H4 (cell line): Measurements from ENCODE around the gene PAIP2. TPM values are rescaled to one million over a fixed set of nuclear protein-coding genes. Genes with fewer than 3 reads are reported as not detected.
"Not testable (repeated sequence)": the region's sequence is repeated elsewhere in the genome, so short reads cannot be mapped to it uniquely, and the experiment has no call there.

ENCODE experiments used
- DNase-seq: peaks from one replicate; pipeline ENCODE4 v3.0.0-alpha.2; 2015; ENCODE audit warnings: low spot score
- total RNA-seq: library from RNA; depleted of rRNA; stranded (reverse); fragments of >200 nt; shearing (Covaris generic); gene quantifications from 2 replicates; pipeline ENCODE4 v1.2.3, GENCODE V29; 2014

Gene PAIP2
- total RNA-seq, 1 experiment from 2014 or later, result 71.8 TPM

DNA sequence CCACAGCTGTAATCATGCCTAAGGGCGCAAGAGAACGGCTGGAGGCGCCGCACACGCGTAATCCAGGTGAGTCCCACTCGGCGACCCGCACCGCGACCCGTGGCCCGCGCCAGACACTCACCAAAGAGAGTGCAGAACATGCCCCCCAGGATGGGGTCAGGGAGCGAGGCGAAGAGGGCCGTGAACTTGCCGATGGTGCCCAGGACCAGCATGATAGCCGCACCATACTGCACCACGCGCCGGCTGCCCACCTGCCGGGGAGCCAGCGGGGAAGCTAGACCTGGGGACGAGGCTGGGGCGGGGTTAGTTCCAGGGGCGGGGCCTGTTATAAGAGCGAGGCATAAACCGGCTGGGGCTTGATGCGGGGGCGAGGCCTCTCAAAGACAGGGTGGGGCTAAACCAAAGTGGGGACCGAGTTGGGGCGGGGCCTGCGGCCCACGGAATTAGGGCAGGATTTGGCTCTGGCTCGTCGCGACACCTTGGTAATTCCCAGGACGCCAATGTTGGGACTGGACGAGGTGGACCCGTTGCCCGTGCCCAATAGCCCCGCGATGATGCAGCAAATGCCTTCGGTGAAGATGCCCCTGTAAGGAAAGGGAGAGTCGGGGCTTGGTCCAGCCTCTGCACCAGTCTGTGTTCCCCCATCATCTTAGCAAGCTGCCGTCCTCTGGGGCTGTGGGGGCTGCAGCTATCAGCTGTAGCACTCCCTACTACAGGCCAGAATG, 36.6 kb downstream of the PAIP2 start:
- no peak for DNase-seq

DNA sequence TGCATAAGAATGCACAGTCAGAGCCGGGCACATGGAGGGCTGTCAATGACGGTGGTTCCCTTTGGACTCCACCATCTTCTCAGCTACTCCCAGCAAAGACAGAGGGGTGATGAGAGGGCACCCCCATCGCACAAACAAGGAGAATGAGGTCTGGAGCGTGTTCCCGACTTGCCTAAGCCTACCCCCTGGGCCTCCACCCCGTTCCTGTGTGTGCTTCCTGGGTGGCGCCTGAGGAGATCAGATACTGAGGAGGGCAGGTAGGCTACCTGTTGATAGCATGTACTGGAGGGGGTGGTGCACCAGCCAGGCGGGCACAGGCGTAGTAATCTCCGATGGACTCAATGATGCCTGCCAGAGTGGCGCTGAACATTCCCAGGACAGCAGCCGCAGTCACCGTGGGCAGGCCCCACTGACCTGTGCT, 37.3 kb downstream of the PAIP2 start:
- DNase-seq, result no peak

DNA sequence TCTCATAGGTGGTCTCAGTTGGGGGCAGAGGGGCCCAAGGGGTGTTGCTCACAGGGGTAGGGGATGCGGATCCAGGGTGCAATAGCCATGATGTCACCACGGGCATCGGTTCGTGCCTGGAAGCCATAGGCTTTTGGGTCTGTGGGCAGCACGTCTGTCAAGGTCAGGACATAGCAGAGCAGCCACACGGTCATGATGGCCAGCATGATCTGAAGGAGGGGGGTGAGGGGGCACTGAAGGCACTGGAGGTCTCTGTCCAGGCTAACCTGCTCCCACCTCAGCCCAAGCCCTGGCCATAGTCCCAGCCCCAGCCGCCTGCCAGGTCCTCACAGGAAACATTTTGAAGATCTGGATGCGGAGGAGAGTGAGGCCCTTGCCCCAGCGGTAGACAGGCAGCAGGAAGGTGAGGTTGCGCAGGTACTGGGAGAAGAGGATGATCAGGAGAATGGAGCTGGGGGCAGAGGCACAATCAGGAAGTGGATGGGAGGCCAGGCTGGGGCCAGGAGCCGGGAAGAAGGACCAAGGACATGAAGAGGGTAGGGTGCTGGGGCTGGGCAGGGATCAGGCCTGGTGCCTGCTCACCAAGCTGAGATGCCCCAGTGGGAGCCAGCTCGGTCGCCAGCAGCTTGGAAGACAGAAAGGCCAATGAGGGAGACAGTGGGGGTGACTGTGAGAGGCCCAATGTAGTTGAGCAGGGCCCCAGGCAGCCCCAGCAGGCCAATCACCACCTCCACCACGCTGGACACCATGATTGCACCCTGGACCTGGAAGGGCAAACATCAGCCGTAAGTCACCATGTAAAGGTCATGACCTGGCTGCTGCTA, 38.2 kb downstream of the PAIP2 start:
- DNase-seq, result no peak

DNA sequence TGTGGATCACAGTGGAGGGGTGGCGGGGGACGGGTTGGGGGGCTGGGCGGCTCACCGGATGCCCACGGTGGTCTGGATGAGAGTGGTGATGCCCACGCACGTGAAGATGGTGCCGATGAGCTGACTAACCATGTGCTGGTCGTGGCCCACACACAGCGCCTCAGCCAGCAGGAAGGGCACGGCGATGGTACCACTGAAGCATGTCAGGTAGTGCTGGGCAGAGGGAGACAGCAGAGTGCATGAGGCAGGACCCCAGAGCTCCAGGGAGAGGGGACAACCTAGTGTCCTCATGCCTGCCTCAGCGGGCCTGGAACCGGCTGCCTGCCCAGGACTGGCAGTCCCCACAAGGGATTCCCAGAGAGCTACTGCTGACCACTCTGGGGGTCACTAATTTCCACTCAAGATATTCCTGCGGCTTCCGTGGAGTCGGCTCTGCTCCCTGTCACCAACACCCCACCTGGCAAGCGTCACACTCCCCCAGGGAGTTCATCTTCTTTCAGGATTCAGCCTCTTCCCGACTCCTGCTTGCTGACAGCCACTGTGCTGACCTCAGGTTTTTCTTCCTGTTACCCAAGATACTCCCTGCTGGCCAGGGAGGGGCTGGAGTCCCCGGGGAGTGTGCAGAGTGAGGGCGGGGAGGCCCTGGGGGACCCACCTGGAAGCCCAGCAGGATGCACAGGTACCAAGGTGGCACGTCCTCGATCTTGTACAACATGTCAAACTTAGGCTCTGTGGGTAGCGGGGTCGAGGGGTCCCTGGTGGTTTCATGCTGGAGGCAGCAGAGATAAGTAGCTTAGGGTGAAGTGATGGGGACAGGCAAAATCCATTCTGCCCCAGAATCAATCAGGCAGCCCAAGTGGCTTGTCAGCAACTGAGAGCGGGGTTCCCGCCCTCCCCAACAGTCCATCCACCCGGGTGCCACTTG, 40.4 kb downstream of the PAIP2 start:
- DNase-seq, result no peak

DNA sequence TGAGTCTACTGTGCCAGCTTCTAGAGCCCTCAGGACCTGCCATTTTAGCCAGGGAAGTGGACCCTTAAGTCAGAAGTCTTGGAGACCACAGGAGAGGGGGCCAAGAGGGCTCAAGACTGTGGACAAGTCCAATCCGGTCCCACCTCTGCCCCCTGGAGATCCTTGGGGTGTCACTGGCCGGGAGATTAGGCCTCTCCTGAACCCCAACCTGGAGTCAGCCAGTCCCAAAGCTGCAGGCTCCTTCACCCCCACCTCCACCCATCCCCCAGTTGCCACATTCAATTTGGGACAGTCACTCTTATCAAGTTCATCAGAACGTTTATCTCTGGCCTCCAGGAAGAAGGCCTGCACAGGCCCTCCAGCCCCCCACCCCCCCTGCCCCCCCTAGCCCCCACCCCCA, 41.2 kb downstream of the PAIP2 start:
- DNase-seq, result no peak

DNA sequence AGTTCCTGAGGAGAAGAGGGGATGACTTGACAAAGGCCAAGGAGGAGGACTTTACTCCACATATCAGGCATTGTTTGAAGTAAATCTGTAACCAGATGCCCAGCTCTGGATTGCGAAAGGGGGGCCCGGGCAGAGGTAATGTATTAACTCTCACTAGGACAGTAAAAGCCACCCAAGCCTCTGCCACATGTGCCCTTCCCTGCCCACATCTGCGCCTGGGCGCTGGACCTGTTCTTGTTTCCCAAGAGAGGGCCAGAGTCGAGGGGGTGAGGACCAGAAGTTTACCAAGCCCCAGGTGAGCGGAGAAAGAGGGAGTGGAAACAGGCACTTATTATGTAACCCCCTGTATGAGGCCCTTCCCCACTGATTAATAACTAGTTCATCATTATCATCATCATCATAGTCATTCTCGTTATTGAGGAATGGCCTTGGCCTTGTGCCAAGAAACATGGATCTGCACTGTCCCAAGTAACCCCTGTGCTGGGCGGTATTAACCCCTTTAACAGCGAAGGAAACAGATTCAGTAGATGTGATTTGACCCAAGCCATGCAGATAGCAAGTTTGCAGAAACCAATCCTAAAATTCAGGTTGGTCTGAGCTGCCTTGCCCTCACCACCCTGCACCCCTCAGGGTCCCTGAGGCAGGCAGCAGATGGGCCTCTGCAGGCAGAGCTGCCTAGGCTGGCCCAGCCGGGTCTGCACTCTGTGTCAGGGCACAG, 41.8 kb downstream of the PAIP2 start, which contains the start of gene SLC23A1:
SLC23A1 (minus strand) TSS at position 23 of the 718 bp plus-strand sequence. CDS start 44 bp downstream, outside the sequence.
- DNase-seq, result no peak

DNA sequence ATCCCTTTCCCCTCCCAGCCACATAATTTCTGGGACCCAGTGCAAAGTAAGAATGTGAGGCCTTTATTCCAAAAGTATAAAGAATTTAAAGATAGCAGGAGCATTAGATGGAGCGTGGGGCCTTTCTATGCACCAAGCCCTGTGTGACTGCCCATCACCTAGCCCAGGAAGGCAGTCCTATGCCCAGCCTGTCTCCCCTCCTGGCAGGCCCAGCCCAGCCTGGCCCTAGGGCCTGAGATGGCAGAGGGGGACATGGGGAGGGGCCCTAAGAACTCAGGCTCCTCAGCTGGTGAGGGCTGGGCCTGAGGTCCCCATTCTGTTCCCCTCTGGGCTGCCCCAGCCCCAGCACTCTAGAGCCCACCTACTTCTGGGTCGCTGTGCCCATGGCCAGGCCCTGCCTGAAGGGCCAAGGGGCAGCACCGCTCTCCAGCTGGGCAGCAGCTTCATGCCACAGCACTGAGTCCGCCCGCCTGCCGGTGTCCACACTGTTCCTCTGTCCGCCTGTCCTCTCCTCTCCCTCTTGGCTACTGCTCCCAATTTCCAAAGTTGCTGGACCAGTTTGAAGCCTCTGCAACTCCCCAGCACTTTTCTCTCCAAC, 42.4 kb downstream of the PAIP2 start:
- DNase-seq, result no peak

DNA sequence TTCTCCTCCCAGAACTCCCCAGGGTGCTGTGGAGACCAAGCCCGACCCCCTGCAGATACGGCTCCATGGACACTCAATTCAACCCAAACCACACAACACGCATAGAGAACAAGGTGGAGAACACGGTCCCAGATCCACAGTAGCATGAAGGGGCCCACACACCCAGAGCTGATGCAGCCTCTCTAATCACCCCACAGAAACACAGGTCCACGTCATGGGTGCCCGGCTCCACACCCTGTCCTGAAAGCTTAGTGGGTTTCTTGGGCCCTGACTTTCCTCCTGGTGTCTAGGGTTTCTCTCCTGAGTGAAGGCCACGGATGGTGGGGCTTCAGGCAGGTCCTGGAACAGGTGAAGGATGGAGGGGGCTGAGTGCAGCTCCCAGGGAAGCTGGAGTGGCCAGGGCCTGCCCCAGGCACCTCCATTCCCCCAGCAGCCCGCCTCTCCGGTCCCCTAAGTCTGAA, 43.0 kb downstream of the PAIP2 start:
- DNase-seq, result no peak

DNA sequence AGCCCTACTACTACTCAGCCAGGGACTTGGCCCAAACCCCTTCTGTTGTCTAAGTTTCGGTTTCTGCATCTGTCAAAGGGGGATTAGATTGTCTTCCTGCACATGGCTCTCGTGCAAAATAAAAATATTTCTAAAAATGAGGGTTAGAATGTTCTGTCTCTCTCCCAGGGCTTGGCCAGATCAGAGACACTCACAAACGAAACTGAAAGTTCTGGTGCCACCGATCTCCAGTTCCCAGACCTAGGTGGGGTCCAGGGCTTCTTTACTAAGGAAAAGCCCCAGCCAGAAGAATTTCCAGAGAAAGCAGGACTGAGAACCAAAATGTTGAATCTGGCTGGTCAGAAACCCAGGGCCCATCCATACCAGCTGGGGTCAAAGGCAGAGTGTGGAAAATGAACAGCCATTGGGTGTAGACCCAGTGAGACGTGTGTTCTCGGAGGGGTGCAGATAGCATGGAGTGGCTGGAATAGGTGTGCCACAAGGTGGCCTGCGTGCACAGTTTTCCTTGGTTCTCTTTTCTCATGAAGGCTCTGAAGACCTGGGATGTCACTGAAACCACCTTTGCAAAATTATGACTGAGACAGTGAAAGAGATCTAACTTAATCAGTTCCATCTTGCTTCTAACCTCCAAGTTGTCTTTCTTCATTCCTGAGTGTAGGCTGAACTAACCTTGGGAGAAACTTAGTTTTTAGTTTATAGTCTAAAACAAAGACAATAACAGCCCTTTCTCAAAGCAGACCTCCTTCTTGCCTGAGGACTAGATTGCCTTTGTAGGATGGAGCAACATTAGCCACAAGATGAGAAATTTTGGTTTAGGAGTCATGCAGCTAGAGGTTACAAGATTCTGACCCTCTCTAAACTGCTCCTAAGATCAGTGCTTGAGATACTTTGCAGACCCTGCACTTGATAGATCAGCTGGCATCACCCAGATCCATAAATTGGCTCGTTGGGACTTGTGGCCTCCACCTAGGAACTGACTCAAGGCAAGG, 43.7 kb downstream of the PAIP2 start:
- DNase-seq, result no peak

DNA sequence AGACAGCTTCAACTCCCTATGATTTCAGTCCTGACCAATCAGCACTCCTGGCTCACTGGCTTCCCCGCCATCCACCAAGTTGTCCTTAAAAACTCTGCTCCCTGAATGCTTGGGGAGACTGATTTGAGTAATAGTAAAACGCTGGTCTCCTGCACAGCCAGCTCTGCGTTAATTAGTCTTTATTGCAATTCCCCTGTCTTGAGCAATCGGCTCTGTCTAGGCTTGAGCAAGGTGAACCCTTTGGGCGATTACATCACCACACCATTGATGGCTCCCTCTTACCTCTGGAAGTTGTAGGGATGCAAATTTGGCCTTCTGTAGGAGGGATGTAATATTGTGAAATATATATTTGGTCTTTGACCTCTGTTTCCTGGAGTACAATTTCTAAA, 44.4 kb downstream of the PAIP2 start:
- no peak for DNase-seq

DNA sequence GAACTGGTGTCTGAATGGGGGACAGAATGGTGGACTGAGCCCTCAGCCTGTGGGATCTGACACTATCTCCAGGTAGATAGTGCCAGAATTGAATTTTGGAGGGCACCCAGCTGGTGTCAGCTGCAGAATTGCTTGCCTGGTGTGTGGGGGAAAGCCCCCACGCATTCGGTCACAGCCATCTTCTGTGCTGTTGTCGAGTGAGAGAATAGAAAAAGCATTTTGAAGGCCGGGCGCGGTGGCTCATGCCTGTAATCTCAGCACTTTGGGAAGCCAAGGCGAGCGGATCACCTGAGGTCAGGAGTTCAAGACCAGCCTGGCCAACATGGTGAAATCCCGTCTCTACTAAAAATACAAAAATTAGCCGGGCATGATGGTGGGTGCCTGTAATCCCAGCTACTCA, 45.3 kb downstream of the PAIP2 start:
- not testable (repeated sequence) for DNase-seq

DNA sequence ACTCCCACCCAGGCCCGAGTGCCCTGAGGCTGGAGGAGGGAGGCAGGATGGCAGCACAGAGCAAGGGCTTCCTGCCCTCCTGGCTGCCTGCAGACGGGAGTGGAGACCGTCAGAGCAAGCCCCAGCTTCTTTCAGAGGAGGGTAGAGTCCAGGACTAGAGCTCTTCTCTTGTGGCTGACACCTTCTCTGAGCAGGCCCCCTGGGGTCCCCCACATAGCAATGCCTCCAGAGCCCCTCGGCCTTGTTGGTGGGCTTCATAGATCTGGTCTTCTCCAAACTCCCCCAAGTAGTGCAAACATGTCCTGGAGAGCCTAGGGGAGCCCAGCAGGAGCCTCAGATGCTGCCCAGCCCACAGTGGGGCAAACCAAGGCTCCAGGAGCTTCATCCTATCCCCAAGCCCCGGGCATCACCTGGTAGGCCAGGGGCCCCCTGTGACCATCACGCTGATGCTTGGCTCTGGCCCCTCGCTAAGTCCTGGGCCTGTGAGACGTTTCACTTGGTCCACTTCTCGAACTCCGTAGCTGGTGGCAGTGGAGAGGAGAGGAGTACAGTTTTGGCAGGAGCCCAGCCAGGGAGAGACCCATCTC, 46.0 kb downstream of the PAIP2 start:
- DNase-seq, result no peak

DNA sequence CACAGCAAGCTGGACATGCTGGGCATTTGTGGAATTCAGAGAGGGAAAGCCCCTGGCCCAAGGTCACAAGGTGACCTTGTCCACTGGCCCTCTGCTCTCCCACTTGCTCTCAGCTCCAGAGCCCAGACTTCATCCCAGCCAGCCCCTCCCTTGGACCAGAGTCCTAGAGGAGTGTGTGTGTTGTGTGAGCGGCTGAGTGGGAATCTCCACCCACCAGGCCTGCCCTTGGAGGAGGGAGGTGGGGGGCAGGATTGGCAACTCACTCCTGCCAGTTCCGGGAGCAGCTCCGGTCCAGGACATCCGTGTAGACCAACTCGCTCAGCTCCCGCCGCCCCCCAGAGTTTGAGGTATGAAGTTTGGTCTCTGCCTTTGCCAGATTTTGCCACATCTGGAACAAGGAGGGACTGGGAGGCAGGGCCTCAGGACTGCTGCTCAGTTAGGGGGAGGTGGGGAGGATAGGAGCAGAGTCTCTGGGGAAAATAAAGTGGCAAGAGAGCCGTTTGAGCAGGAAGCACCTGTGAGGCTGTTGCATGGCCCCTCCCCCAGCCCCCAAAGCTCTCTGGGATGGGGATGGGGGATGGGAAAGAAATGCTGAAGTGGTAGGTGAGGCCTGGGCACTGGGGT, 46.7 kb downstream of the PAIP2 start:
- no peak for DNase-seq

DNA sequence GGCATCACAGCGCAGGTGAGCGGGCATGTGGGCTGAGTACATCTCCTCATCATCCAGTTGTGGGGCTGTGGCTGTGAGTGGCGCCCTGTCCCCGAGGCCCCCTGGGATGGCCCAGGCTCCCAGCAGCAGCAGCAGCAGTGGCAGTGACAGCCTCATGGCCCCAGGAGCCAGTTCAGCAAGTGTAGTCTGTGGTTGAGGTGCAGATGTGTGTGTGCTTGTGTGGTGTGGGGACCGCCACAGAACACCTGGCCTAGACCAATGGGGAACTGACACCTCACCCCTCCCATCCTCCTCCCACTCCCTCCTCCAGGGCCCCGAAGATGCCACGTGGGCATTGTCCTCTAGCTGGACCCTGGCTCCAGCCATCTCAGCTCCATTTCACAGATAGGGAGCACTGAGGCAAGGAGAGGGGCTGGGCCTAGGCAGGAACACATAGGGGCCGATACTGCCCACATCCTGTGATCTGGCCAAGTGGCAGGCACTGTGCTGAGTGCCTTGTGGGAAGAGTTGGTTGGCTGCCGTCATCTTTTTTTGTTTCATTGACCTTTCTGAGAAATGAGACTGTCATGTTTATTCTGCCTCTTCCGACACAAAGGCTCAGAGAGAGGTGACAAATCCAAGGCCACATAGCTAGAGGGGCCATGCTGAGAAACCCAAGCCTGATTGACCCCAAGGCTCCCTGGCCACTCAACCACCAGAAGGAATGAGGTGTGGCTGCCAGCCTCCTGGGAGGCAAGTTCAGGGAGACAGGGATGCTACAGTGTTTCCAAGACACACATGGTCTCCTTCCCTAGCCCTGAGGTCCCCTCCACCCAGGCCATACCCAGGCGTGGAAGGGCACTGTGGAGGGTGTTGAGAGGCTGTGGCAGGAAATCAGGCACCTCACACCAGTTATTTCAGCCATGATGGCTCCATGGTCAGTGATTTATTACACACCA, 48.3 kb downstream of the PAIP2 start, which contains the start of gene MZB1:
MZB1 (minus strand) TSS at position 213 of the 938 bp plus-strand sequence; CDS start at position 156, 57 bp downstream.
- no peak for DNase-seq

DNA sequence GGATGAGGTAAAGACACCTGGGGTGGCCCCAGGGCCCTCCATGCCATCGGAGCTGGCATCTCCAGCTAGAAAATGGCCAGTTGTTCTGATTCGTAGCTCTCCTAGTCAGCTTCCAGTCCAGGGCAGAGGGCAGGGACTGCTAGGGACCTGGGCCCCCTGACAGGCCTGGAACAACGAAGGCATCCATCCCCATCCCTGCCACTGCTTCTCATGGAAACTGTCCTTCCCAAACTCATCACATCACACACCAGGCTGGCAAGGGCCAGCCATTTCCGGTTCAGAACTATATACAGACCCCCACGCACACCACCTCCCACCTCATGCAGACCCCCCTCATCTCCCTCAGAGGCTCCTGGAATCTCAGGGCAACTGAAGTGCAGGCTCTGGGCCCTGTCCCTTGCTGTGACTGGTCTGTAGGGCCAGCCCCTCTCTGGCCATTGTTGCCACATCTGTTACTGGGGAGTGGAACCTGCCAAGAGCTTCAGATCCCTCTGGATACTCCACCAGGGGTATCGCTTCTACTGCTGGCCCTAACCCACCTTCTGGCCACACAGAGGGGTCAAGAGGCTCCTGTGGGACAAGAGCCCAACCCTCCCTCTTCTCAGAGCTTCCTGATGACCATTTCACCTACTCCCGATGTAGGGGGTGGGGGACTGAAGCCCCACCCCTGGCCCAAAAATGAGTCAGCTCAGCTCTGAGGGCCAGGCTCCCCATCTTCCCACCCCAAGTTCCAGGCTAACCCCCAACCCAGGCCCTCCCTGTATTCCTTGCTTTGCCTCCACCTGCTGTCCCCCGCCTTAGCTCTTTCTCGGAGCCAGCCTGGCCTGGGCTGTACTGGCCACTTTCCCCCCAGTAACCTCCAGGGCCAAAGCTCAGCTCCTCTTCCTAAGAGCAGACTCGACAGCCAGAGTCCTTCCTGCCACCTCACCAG, 49.2 kb downstream of the PAIP2 start:
- DNase-seq, result no peak
